Ascending aorta (tissue), 2 donors: Measurements from ENCODE around the gene TP53. TPM values are rescaled to one million over a fixed set of nuclear protein-coding genes. Genes with fewer than 3 reads are reported as not detected.
"Not testable (repeated sequence)": the region's sequence is repeated elsewhere in the genome, so short reads cannot be mapped to it uniquely, and the experiment has no call there.

ENCODE experiments used
- DNase-seq, 2 donors: peaks; one replicate each; pipeline ENCODE4 v3.0.0-alpha.2; 2019; ENCODE audit warnings: low spot score in 2 of 2
- H3K27ac ChIP-seq, 2 donors: fragments of 200-600 bp; sonication (generic); one replicate each; pipeline ENCODE4 v1.5.1; 2016 to 2017; ENCODE audit warnings: mild to moderate bottlenecking in 1 of 2
- H3K27me3 ChIP-seq: fragments of 200-600 bp; sonication (generic); one replicate; pipeline ENCODE4 v1.5.1; 2017
- H3K36me3 ChIP-seq, 2 donors: fragments of 200-600 bp; sonication (generic); one replicate each; pipeline ENCODE4 v1.5.1; 2016
- H3K4me1 ChIP-seq, 2 donors: fragments of 200-600 bp; sonication (generic); one replicate each; pipeline ENCODE4 v1.5.1; 2016 to 2017; ENCODE audit warnings: mild to moderate bottlenecking in 1 of 2
- H3K4me3 ChIP-seq, 2 donors: fragments of 200-600 bp; sonication (generic); one replicate each; pipeline ENCODE4 v1.5.1; 2016 to 2017; ENCODE audit warnings: mild to moderate bottlenecking in 1 of 2
- H3K9me3 ChIP-seq, 2 donors: fragments of 200-600 bp; sonication (generic); one replicate each; pipeline ENCODE4 v1.5.1; 2016
- intact Hi-C: fragments of 100-400 bp; cut with DNase I; formaldehyde crosslinking; loops from one replicate; pipeline ENCODE4 v1.15.1; 2023
- total RNA-seq: library from RNA; depleted of rRNA; stranded (reverse); fragments of >200 nt; gene quantifications from one replicate; pipeline ENCODE4 v1.1.0, GENCODE V29; 2016
- TF ChIP-seq, protein P1 (sequence below), 3 experiments: fragments of 200-600 bp in 2 of 3; fragments of 450-650 bp in 1 of 3; sonication (generic) in 2 of 3; IDR thresholded peaks; one replicate each; pipeline ENCODE4 v1.5.1; 2016 to 2019; ENCODE audit warnings: antibody characterized with exemption in 3 of 3, mild to moderate bottlenecking in 1 of 3, moderate library complexity in 1 of 3

The TP53 gene
- total RNA-seq, 1 donor from 2014 or later, result 48.0 TPM

GRCh38 chr17:7631398-7632380 is 55.6 kb downstream of the TP53 start:
- Histone ChIP-seq H3K27ac (no peak overlapping the region), H3K27me3 (no peaks in the 10 kb centered on the region), H3K9me3 (no peaks in the 10 kb centered on the region), H3K4me3 (no peak overlapping the region), H3K4me1 (peaks cover 0 to 4% of the 10 kb centered on the region in 2 donors), H3K36me3 (no peaks in the 10 kb centered on the region)
- intact Hi-C loops, result no loop called here
- TF ChIP-seq, protein P1, sequence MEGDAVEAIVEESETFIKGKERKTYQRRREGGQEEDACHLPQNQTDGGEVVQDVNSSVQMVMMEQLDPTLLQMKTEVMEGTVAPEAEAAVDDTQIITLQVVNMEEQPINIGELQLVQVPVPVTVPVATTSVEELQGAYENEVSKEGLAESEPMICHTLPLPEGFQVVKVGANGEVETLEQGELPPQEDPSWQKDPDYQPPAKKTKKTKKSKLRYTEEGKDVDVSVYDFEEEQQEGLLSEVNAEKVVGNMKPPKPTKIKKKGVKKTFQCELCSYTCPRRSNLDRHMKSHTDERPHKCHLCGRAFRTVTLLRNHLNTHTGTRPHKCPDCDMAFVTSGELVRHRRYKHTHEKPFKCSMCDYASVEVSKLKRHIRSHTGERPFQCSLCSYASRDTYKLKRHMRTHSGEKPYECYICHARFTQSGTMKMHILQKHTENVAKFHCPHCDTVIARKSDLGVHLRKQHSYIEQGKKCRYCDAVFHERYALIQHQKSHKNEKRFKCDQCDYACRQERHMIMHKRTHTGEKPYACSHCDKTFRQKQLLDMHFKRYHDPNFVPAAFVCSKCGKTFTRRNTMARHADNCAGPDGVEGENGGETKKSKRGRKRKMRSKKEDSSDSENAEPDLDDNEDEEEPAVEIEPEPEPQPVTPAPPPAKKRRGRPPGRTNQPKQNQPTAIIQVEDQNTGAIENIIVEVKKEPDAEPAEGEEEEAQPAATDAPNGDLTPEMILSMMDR (IDR thresholded peaks at IDR 0.05), result no peak
- DNase-seq, result no peak

- H3K27me3 ChIP-seq, result no peaks in the 10 kb centered on the region
- DNase-seq, result no peak
- H3K9me3 ChIP-seq, result no peaks in the 10 kb centered on the region
- H3K27ac ChIP-seq, result no peak within 1 kb of the TSS
- H3K4me1 ChIP-seq, result peaks cover 0 to 4% of the 10 kb centered on the region in 2 donors
- TF ChIP-seq, protein P1 (IDR thresholded peaks at IDR 0.05), result no peak
- H3K4me3 ChIP-seq, result no peak within 1 kb of the TSS
- no peaks in the 10 kb centered on the region for H3K36me3 ChIP-seq
- intact Hi-C loops, result no loop called here
Observed at GRCh38 chr17:7629939-7630571, 57.2 kb downstream of the TP53 start, which contains the start of gene SHBG. SHBG (plus strand) TSS chr17:7630135; CDS start chr17:7630173, 38 bp downstream.

DNA sequence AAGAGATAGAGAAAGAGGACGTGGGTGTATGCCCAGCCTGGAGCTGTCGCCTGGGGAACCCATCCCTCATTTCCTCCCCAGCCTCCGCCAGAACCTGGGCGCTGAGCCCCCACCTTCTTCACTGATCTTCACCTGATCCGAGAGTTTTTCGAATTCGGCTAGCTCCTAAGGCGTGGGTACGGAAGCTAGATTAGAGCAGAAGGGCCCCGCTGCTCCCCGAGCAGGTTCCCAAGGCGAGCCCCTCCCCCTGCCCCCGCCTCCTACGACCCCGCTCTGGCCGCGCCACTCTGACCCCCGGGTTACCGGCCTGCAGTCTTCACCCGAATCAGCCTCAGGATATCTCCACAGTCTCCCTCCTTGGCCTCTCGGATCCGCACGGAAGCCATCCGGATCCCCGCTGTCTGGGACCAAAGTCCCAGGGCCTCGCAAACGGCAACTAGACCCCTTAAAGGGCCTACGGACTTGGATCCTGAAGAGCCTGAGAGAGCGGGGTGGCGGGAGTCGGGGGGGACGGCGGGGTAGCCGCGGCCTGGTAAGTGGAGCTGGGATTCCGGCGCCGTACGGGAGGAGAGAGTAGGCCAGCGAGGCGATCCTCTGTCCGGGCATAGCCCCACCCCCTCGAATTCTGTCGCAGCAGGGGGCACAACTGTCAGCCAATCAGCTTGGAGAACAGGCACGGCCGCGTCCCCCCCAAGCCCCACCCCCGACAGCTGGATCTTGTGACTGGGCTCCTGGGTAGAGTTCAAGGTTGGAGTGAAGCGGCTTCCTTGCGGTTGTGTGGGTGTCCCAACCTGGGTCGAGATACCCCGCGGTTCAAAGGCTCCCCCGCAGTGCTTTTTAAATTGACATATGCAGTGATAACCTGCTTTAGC is 59.8 kb downstream of the TP53 start, which contains the start of gene SAT2:
TSS of gene SAT2 (minus strand) at position 572 of the 872 bp plus-strand sequence. CDS start at position 386, 186 bp downstream.
- DNase-seq, result peak; percentile 80 to 96
- Histone ChIP-seq H3K9me3 (no peaks in the 10 kb centered on the region), H3K27me3 (no peaks in the 10 kb centered on the region), H3K36me3 (no peaks in the 10 kb centered on the region), H3K4me1 (peaks cover 0 to 4% of the 10 kb centered on the region in 2 donors), H3K4me3 (peak within 1 kb of the TSS; percentile 70 to 76), H3K27ac (peak within 1 kb of the TSS; percentile 82 to 83)
- intact Hi-C loops, result loop anchor here (1.0 to 2.0 kb wide), 2 partner anchors 12 to 61 kb away; partner anchors contain the start of gene WRAP53
- TF ChIP-seq, protein P1 (IDR thresholded peaks at IDR 0.05), result no peak

DNA sequence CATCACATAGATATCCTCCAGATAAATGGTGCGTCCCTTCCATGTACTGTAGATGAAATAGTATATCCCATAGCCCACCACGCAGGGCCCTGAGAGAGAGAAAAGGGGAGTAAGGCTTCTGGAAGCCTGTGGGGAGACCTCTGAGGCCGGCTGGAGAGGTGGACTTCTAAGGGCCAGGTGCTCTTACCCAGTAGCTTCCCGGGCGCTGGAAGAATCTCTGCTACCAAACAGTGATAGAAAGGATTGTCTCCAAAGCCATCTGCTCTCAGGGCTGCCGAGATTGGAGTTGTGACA is 60.4 kb downstream of the TP53 start:
- Histone ChIP-seq H3K9me3 (no peaks in the 10 kb centered on the region), H3K36me3 (no peaks in the 10 kb centered on the region), H3K4me1 (peaks cover 0 to 4% of the 10 kb centered on the region in 2 donors), H3K27me3 (no peaks in the 10 kb centered on the region), H3K4me3 (peak overlapping the region; percentile 70 to 76), H3K27ac (peak overlapping the region; percentile 82 to 83)
- TF ChIP-seq, protein P1 (IDR thresholded peaks at IDR 0.05), result no peak
- intact Hi-C loops, result loop anchor here (1.0 to 2.0 kb wide), 2 partner anchors 12 to 62 kb away; partner anchors contain the start of gene WRAP53
- no peak for DNase-seq

- peaks cover 0 to 4% of the 10 kb centered on the region in 2 donors for H3K4me1 ChIP-seq
- intact Hi-C loops, result loop anchor here (2.0 kb wide), 1 partner anchor 62 kb away; the partner anchor contains the start of gene WRAP53
- H3K27ac ChIP-seq, result no peak overlapping the region
- H3K27me3 ChIP-seq, result no peaks in the 10 kb centered on the region
- TF ChIP-seq, protein P1 (IDR thresholded peaks at IDR 0.05), result no peak
- H3K36me3 ChIP-seq, result no peaks in the 10 kb centered on the region
- H3K4me3 ChIP-seq, result no peak overlapping the region
- H3K9me3 ChIP-seq, result no peaks in the 10 kb centered on the region
- no peak for DNase-seq
Observed at GRCh38 chr17:7626307-7626706, 61.0 kb downstream of the TP53 start.

GRCh38 chr17:7625749-7626148 is 61.5 kb downstream of the TP53 start:
- not testable (repeated sequence) for H3K36me3 ChIP-seq, DNase-seq, H3K27ac ChIP-seq, H3K27me3 ChIP-seq, H3K4me3 ChIP-seq, H3K9me3 ChIP-seq, H3K4me1 ChIP-seq
- intact Hi-C loops, result loop anchor here (2.0 kb wide), 1 partner anchor 63 kb away; the partner anchor contains the start of gene WRAP53
